ENCODE data around the gene INTS2. TPM values are rescaled to one million over a fixed set of nuclear protein-coding genes. Genes with fewer than 3 reads are reported as not detected.
"Not testable (repeated sequence)": the region's sequence is repeated elsewhere in the genome, so short reads cannot be mapped to it uniquely, and the experiment has no call there.

INTS2 gene
- total RNA-seq, 3 donors from 2014 or later = 9.2 to 12.0 (median 11.7) TPM

GRCh38 chr17:61833536-61834193 lies 94.1 kb downstream of the INTS2 start:
- Histone ChIP-seq H3K9me3 (no peaks in the 10 kb centered on the region), H3K4me3 (no peak overlapping the region), H3K4me1 (ENCODE audit: low read depth) (no peaks in the 10 kb centered on the region), H3K36me3 (ENCODE audit: low read depth) (no peaks in the 10 kb centered on the region)
- DNase-seq (no peak), ATAC-seq (no peak)
- no peak for TF ChIP-seq CTCF (IDR thresholded peaks at IDR 0.05)
- intact Hi-C loops (cut with DNase I, micrococcal nuclease) = loop anchor here (10.0 kb wide), 2 partner anchors 199 to 419 kb away; no protein-coding TSS in a partner anchor

- H3K4me3 ChIP-seq = no peak overlapping the region
- DNase-seq (no peak), ATAC-seq (no peak)
- TF ChIP-seq CTCF (IDR thresholded peaks at IDR 0.05) = no peak
- H3K9me3 ChIP-seq = no peaks in the 10 kb centered on the region
- H3K36me3 ChIP-seq (ENCODE audit: low read depth) = no peaks in the 10 kb centered on the region
- no peaks in the 10 kb centered on the region for H3K4me1 ChIP-seq (ENCODE audit: low read depth)
- intact Hi-C loops (cut with DNase I, micrococcal nuclease) = loop anchor here (10.0 kb wide), 2 partner anchors 198 to 418 kb away; no protein-coding TSS in a partner anchor
These were observed 95.3 kb downstream of the INTS2 start for GRCh38 chr17:61832463-61832862.

- Histone ChIP-seq H3K9me3 (no peaks in the 10 kb centered on the region), H3K4me1 (ENCODE audit: low read depth) (no peaks in the 10 kb centered on the region), H3K4me3 (no peak overlapping the region), H3K36me3 (ENCODE audit: low read depth) (no peaks in the 10 kb centered on the region)
- DNase-seq (no peak), ATAC-seq (no peak)
- no peak for TF ChIP-seq CTCF (IDR thresholded peaks at IDR 0.05)
- intact Hi-C loops (cut with DNase I, micrococcal nuclease) = loop anchor here (10.0 kb wide), 2 partner anchors 196 to 416 kb away; no protein-coding TSS in a partner anchor
These were observed 96.7 kb downstream of the INTS2 start for GRCh38 chr17:61831099-61831498.

GRCh38 chr17:61828694-61829093 lies 99.1 kb downstream of the INTS2 start:
- DNase-seq (no peak), ATAC-seq (no peak)
- Histone ChIP-seq H3K9me3 (no peaks in the 10 kb centered on the region), H3K4me1 (ENCODE audit: low read depth) (no peaks in the 10 kb centered on the region), H3K4me3 (no peak overlapping the region), H3K36me3 (ENCODE audit: low read depth) (no peaks in the 10 kb centered on the region)
- no peak for TF ChIP-seq CTCF (IDR thresholded peaks at IDR 0.05)
- intact Hi-C loops (cut with DNase I, micrococcal nuclease) = no loop called here

GRCh38 chr17:61827649-61828395 lies 100.0 kb downstream of the INTS2 start:
- ATAC-seq (no peak), DNase-seq (no peak)
- no peak overlapping the region for H3K4me3 ChIP-seq
- no peaks in the 10 kb centered on the region for H3K9me3 ChIP-seq
- H3K4me1 ChIP-seq (ENCODE audit: low read depth) = no peaks in the 10 kb centered on the region
- intact Hi-C loops (cut with DNase I, micrococcal nuclease) = no loop called here
- no peaks in the 10 kb centered on the region for H3K36me3 ChIP-seq (ENCODE audit: low read depth)
- no peak for TF ChIP-seq CTCF (IDR thresholded peaks at IDR 0.05)

- ATAC-seq; H3K36me3 ChIP-seq (ENCODE audit: low read depth); H3K4me1 ChIP-seq (ENCODE audit: low read depth); intact Hi-C loops (cut with DNase I, micrococcal nuclease); H3K4me3 ChIP-seq; DNase-seq; H3K9me3 ChIP-seq: not testable (repeated sequence)
These were observed 100.9 kb downstream of the INTS2 start for GRCh38 chr17:61826866-61827265.

- intact Hi-C loops (cut with DNase I, micrococcal nuclease); DNase-seq; H3K36me3 ChIP-seq (ENCODE audit: low read depth); H3K4me3 ChIP-seq; H3K9me3 ChIP-seq; H3K4me1 ChIP-seq (ENCODE audit: low read depth); ATAC-seq: not testable (repeated sequence)
These were observed 101.6 kb downstream of the INTS2 start for GRCh38 chr17:61826198-61826597.
